ENCODE results near the gene USP7. TPM values are rescaled to one million over a fixed set of nuclear protein-coding genes. Genes with fewer than 3 reads are reported as not detected.

Gene USP7
- total RNA-seq, 1 donor from 2014 or later, result 96.9 TPM

GRCh38 chr16:8959921-8960787 lies 3.6 kb downstream of the USP7 start:
- Histone ChIP-seq H3K4me3 (ENCODE audit: insufficient read depth, low read depth, low read length) (no peak overlapping the region), H3K36me3 (ENCODE audit: insufficient read depth, low read length) (no peaks in the 10 kb centered on the region), H2AFZ (ENCODE audit: low read depth, low read length) (no peak overlapping the region), H3K4me2 (ENCODE audit: low read length) (peak overlapping the region; percentile 97), H3K79me2 (ENCODE audit: insufficient read depth, low read length) (peaks cover 80% of the 10 kb centered on the region), H3K9me3 (ENCODE audit: insufficient read depth, low read depth, low read length) (no peaks in the 10 kb centered on the region), H3K4me1 (ENCODE audit: insufficient read depth, low read length) (peaks cover 47% of the 10 kb centered on the region), H3K27me3 (ENCODE audit: insufficient read depth, low read length) (no peaks in the 10 kb centered on the region), H4K20me1 (ENCODE audit: insufficient read depth, low read length) (peaks cover 77% of the 10 kb centered on the region), H3K9ac (ENCODE audit: low read length) (peak overlapping the region; percentile 25), H3K27ac (ENCODE audit: low read depth, low read length) (peak overlapping the region; percentile 6)
- no peaks in the 10 kb centered on the region for H3K36me3 Mint-ChIP-seq (ENCODE audit: low read depth, unreplicated experiment)
- DNase-seq (ENCODE audit: low read depth), result peak; percentile 32
- H3K4me3 Mint-ChIP-seq (ENCODE audit: unreplicated experiment), result peak overlapping the region; percentile 98
- no peak overlapping the region for H3K27ac Mint-ChIP-seq (ENCODE audit: unreplicated experiment)
- H3K27me3 Mint-ChIP-seq (ENCODE audit: low read depth, unreplicated experiment), result no peaks in the 10 kb centered on the region
- no peaks in the 10 kb centered on the region for H3K9me3 Mint-ChIP-seq (ENCODE audit: unreplicated experiment)
- FAIRE-seq, result no peak
- TF ChIP-seq EZH2 (IDR thresholded peaks at IDR 0.05; ENCODE audit: insufficient read depth, low read length) (no peak), CTCF (IDR thresholded peaks at IDR 0.05; ENCODE audit: insufficient read depth, low read depth, low read length) (no peak)
- H3K4me1 Mint-ChIP-seq (ENCODE audit: low read depth, unreplicated experiment), result peaks cover 63% of the 10 kb centered on the region

GRCh38 chr16:8958344-8959167 lies 5.2 kb downstream of the USP7 start:
- no peak overlapping the region for H2AFZ ChIP-seq (ENCODE audit: low read depth, low read length)
- peak overlapping the region; percentile 48 for H3K9ac ChIP-seq (ENCODE audit: low read length)
- H4K20me1 ChIP-seq (ENCODE audit: insufficient read depth, low read length), result peaks cover 88% of the 10 kb centered on the region
- H3K4me3 ChIP-seq (ENCODE audit: insufficient read depth, low read depth, low read length), result no peak overlapping the region
- H3K9me3 ChIP-seq (ENCODE audit: insufficient read depth, low read depth, low read length), result no peaks in the 10 kb centered on the region
- peak overlapping the region; percentile 60 for H3K4me3 Mint-ChIP-seq (ENCODE audit: unreplicated experiment)
- H3K36me3 Mint-ChIP-seq (ENCODE audit: low read depth, unreplicated experiment), result no peaks in the 10 kb centered on the region
- H3K27ac ChIP-seq (ENCODE audit: low read depth, low read length), result peak overlapping the region; percentile 71
- H3K27me3 Mint-ChIP-seq (ENCODE audit: low read depth, unreplicated experiment), result no peaks in the 10 kb centered on the region
- H3K4me1 ChIP-seq (ENCODE audit: insufficient read depth, low read length), result peaks cover 47% of the 10 kb centered on the region
- H3K9me3 Mint-ChIP-seq (ENCODE audit: unreplicated experiment), result no peaks in the 10 kb centered on the region
- H3K79me2 ChIP-seq (ENCODE audit: insufficient read depth, low read length), result peaks cover 92% of the 10 kb centered on the region
- no peaks in the 10 kb centered on the region for H3K27me3 ChIP-seq (ENCODE audit: insufficient read depth, low read length)
- H3K36me3 ChIP-seq (ENCODE audit: insufficient read depth, low read length), result no peaks in the 10 kb centered on the region
- no peak for TF ChIP-seq CTCF (IDR thresholded peaks at IDR 0.05; ENCODE audit: insufficient read depth, low read depth, low read length)
- TF ChIP-seq EZH2 (IDR thresholded peaks at IDR 0.05; ENCODE audit: insufficient read depth, low read length), result no peak
- DNase-seq (ENCODE audit: low read depth), result peak; percentile 63
- peak overlapping the region; percentile 53 for H3K27ac Mint-ChIP-seq (ENCODE audit: unreplicated experiment)
- peaks cover 72% of the 10 kb centered on the region for H3K4me1 Mint-ChIP-seq (ENCODE audit: low read depth, unreplicated experiment)
- H3K4me2 ChIP-seq (ENCODE audit: low read length), result peak overlapping the region; percentile 97
- FAIRE-seq, result no peak

All from astrocyte (in vitro differentiated cells and primary cell).